ENCODE data around the gene NADK. TPM values are rescaled to one million over a fixed set of nuclear protein-coding genes. Genes with fewer than 3 reads are reported as not detected.
"Not testable (repeated sequence)": the region's sequence is repeated elsewhere in the genome, so short reads cannot be mapped to it uniquely, and the experiment has no call there.

NADK gene
- total and polyA plus RNA-seq, 9 donors, result 21.8 to 76.0 (median 57.0) TPM

- H3K4me3 ChIP-seq, result no peak overlapping the region
- no peaks in the 10 kb centered on the region for H3K4me1 ChIP-seq (ENCODE audit: insufficient read depth)
- H3K9me3 ChIP-seq, result no peaks in the 10 kb centered on the region
- intact Hi-C loops (cut with DNase I), result no loop called here
- TF ChIP-seq EP300 (IDR thresholded peaks at IDR 0.05), result no peak
- no peak for TF ChIP-seq CTCF (IDR thresholded peaks at IDR 0.05)
- no peak for TF ChIP-seq POLR2A (IDR thresholded peaks at IDR 0.05)
- no peaks in the 10 kb centered on the region for H3K36me3 ChIP-seq
- WGBS, 3 donors, result 70 to 71% (median 71%) methylated on average over 17 to 18 of the region's 18 CpGs
- peak in 1 of 5 donors; percentile 40 for DNase-seq
- H3K27ac ChIP-seq, result no peak overlapping the region
- no peaks in the 10 kb centered on the region for H3K27me3 ChIP-seq
These were observed 29.5 kb downstream of the NADK start for GRCh38 chr1:1748686-1749321.

- DNase-seq; H3K4me1 ChIP-seq (ENCODE audit: insufficient read depth); H3K9me3 ChIP-seq; intact Hi-C loops (cut with DNase I); H3K36me3 ChIP-seq; H3K27me3 ChIP-seq: not testable (repeated sequence)
- Histone ChIP-seq H3K4me3 (peak overlapping the region; percentile 57), H3K27ac (peak overlapping the region; percentile 88 to 92)
- WGBS, 3 donors, result no CpG with 5 or more reads among the region's 35 CpGs
These were observed 31.7 kb downstream of the NADK start for GRCh38 chr1:1746566-1746909.

GRCh38 chr1:1745651-1746565 lies 32.4 kb downstream of the NADK start:
- intact Hi-C loops (cut with DNase I); H3K4me1 ChIP-seq (ENCODE audit: insufficient read depth); H3K9me3 ChIP-seq; H3K36me3 ChIP-seq; H3K27me3 ChIP-seq: not testable (repeated sequence)
- TF ChIP-seq POLR2A (IDR thresholded peaks at IDR 0.05) (peak; percentile 48), CTCF (IDR thresholded peaks at IDR 0.05) (peak in 2 of 3 donors; percentile 75 to 87)
- DNase-seq, result peak; percentile 84 to 93 (median 90)
- peak overlapping the region; percentile 57 for H3K4me3 ChIP-seq
- H3K27ac ChIP-seq, result peak overlapping the region; percentile 88 to 92
- WGBS, 3 donors, result 0% methylated on average over 45 to 69 of the region's 101 CpGs

- H3K4me3 ChIP-seq; H3K27me3 ChIP-seq; H3K27ac ChIP-seq; H3K36me3 ChIP-seq; intact Hi-C loops (cut with DNase I); H3K4me1 ChIP-seq (ENCODE audit: insufficient read depth); DNase-seq; H3K9me3 ChIP-seq: not testable (repeated sequence)
- WGBS, 3 donors, result 82 to 88% (median 82%) methylated on average over 11 of the region's 11 CpGs
These were observed 35.7 kb downstream of the NADK start for GRCh38 chr1:1742529-1742928.

GRCh38 chr1:1741013-1741412 lies 37.3 kb downstream of the NADK start:
- H3K4me1 ChIP-seq (ENCODE audit: insufficient read depth); intact Hi-C loops (cut with DNase I); H3K4me3 ChIP-seq; H3K36me3 ChIP-seq; H3K9me3 ChIP-seq; H3K27me3 ChIP-seq: not testable (repeated sequence)
- H3K27ac ChIP-seq, result peak overlapping the region in 1 of 2 donors; percentile 20
- WGBS, 3 donors, result 24 to 34% (median 30%) methylated on average over 11 to 12 of the region's 12 CpGs
- peak in 4 of 5 donors; percentile 14 to 60 (median 50) for DNase-seq

- peak in 1 of 5 donors; percentile 7 for DNase-seq
- H3K27ac ChIP-seq; intact Hi-C loops (cut with DNase I): not testable (repeated sequence)
These were observed 39.4 kb downstream of the NADK start for GRCh38 chr1:1738799-1739337.

GRCh38 chr1:1737675-1738590 lies 40.3 kb downstream of the NADK start:
- H3K36me3 ChIP-seq; H3K27ac ChIP-seq; H3K9me3 ChIP-seq; H3K4me1 ChIP-seq (ENCODE audit: insufficient read depth); H3K4me3 ChIP-seq; H3K27me3 ChIP-seq; intact Hi-C loops (cut with DNase I): not testable (repeated sequence)
- peak in 2 of 5 donors; percentile 18 to 29 for DNase-seq
- WGBS, 3 donors, result 90 to 93% (median 91%) methylated on average over 20 to 25 of the region's 44 CpGs

More at GRCh38 chr1:1738799-1739337, 39.4 kb downstream of the NADK start:
- H3K4me1 ChIP-seq (ENCODE audit: insufficient read depth); H3K9me3 ChIP-seq; H3K36me3 ChIP-seq; H3K4me3 ChIP-seq; H3K27me3 ChIP-seq: not testable (repeated sequence)
- 60 to 67% methylated on average over 1 to 12 of the region's 22 CpGs; no CpG with 5 or more reads in 1 of the 3 donors for WGBS, 3 donors

All from ovary (tissue), 9 donors.